ENCODE results near the gene RHBDD2. TPM values are rescaled to one million over a fixed set of nuclear protein-coding genes. Genes with fewer than 3 reads are reported as not detected.

RHBDD2 gene
- total RNA-seq, 2 donors from 2014 or later = 51.6 to 68.9 TPM

- peaks cover 17% of the 10 kb centered on the region for H3K4me1 Mint-ChIP-seq
- H3K36me3 Mint-ChIP-seq (ENCODE audit: low read depth) = no peaks in the 10 kb centered on the region
- no peaks in the 10 kb centered on the region for H3K36me3 ChIP-seq (ENCODE audit: control insufficient read depth, insufficient read depth, low read length)
- no peaks in the 10 kb centered on the region for H3K9me3 Mint-ChIP-seq
- DNase-seq = peak; percentile 99
- H3K27ac ChIP-seq (ENCODE audit: low read depth, low read length) = peak within 1 kb of the TSS; percentile 75
- peak within 1 kb of the TSS; percentile 92 for H3K27ac Mint-ChIP-seq
- peak within 1 kb of the TSS; percentile 82 for H3K9ac ChIP-seq (ENCODE audit: extremely low read depth, low read length, poor library complexity, severe bottlenecking)
- no peaks in the 10 kb centered on the region for H3K27me3 ChIP-seq (ENCODE audit: control insufficient read depth, insufficient read depth, low read length, poor library complexity, severe bottlenecking)
- no peaks in the 10 kb centered on the region for H3K4me1 ChIP-seq (ENCODE audit: control insufficient read depth, insufficient read depth, low read length)
- WGBS, 2 experiments (ENCODE audit: insufficient coverage in 1 of 2, insufficient read length in 1 of 2) = 0 to 1% methylated on average over 57 to 82 of the region's 82 CpGs
- H3K9me3 ChIP-seq (ENCODE audit: control insufficient read depth, low read length) = no peaks in the 10 kb centered on the region
- H3K4me3 Mint-ChIP-seq = peak within 1 kb of the TSS; percentile 83
- peaks cover 1% of the 10 kb centered on the region for H3K27me3 Mint-ChIP-seq (ENCODE audit: insufficient read depth)
- peak within 1 kb of the TSS; percentile 85 for H3K4me3 ChIP-seq (ENCODE audit: low read length)
- TF ChIP-seq CTCF (conservative IDR thresholded peaks at IDR 0.05) = no peak
These were observed 36.0 kb downstream of the RHBDD2 start, which contains the start of gene POR for GRCh38 chr7:75914655-75915415. Gene POR, plus strand, starts transcription at chr7:75915155. Its CDS starts 38,847 bp downstream, at chr7:75954002.

GRCh38 chr7:75915416-75916156, 36.8 kb downstream of the RHBDD2 start:
- peaks cover 1% of the 10 kb centered on the region for H3K27me3 Mint-ChIP-seq (ENCODE audit: insufficient read depth)
- peak overlapping the region; percentile 83 for H3K4me3 Mint-ChIP-seq
- WGBS, 2 experiments (ENCODE audit: insufficient coverage in 1 of 2, insufficient read length in 1 of 2) = 2 to 6% methylated on average over 9 to 32 of the region's 32 CpGs
- DNase-seq = peak; percentile 70
- Histone ChIP-seq H3K36me3 (ENCODE audit: control insufficient read depth, insufficient read depth, low read length) (no peaks in the 10 kb centered on the region), H3K4me3 (ENCODE audit: low read length) (peak overlapping the region; percentile 85), H3K27ac (ENCODE audit: low read depth, low read length) (no peak overlapping the region), H3K9me3 (ENCODE audit: control insufficient read depth, low read length) (no peaks in the 10 kb centered on the region), H3K4me1 (ENCODE audit: control insufficient read depth, insufficient read depth, low read length) (no peaks in the 10 kb centered on the region), H3K9ac (ENCODE audit: extremely low read depth, low read length, poor library complexity, severe bottlenecking) (peak overlapping the region; percentile 82), H3K27me3 (ENCODE audit: control insufficient read depth, insufficient read depth, low read length, poor library complexity, severe bottlenecking) (no peaks in the 10 kb centered on the region)
- peak overlapping the region; percentile 72 for H3K27ac Mint-ChIP-seq
- H3K4me1 Mint-ChIP-seq = peaks cover 18% of the 10 kb centered on the region
- no peaks in the 10 kb centered on the region for H3K36me3 Mint-ChIP-seq (ENCODE audit: low read depth)
- H3K9me3 Mint-ChIP-seq = no peaks in the 10 kb centered on the region
- TF ChIP-seq CTCF (conservative IDR thresholded peaks at IDR 0.05) = no peak

GRCh38 chr7:75916259-75916658, 37.4 kb downstream of the RHBDD2 start:
- Mint-ChIP-seq H3K27me3 (ENCODE audit: insufficient read depth) (no peaks in the 10 kb centered on the region), H3K4me3 (peak overlapping the region; percentile 83), H3K36me3 (ENCODE audit: low read depth) (peaks cover 4% of the 10 kb centered on the region), H3K27ac (no peak overlapping the region), H3K4me1 (peaks cover 19% of the 10 kb centered on the region), H3K9me3 (no peaks in the 10 kb centered on the region)
- Histone ChIP-seq H3K27me3 (ENCODE audit: control insufficient read depth, insufficient read depth, low read length, poor library complexity, severe bottlenecking) (no peaks in the 10 kb centered on the region), H3K4me1 (ENCODE audit: control insufficient read depth, insufficient read depth, low read length) (no peaks in the 10 kb centered on the region), H3K27ac (ENCODE audit: low read depth, low read length) (no peak overlapping the region), H3K9me3 (ENCODE audit: control insufficient read depth, low read length) (no peaks in the 10 kb centered on the region), H3K4me3 (ENCODE audit: low read length) (peak overlapping the region; percentile 85), H3K36me3 (ENCODE audit: control insufficient read depth, insufficient read depth, low read length) (no peaks in the 10 kb centered on the region), H3K9ac (ENCODE audit: extremely low read depth, low read length, poor library complexity, severe bottlenecking) (peak overlapping the region; percentile 82)
- no peak for DNase-seq
- no peak for TF ChIP-seq CTCF (conservative IDR thresholded peaks at IDR 0.05)
- 74 to 75% methylated on average over 4 to 5 of the region's 5 CpGs for WGBS, 2 experiments (ENCODE audit: insufficient coverage in 1 of 2, insufficient read length in 1 of 2)
